HepG2 (cell line): ENCODE measurements around the gene SLC13A3. TPM values are rescaled to one million over a fixed set of nuclear protein-coding genes. Genes with fewer than 3 reads are reported as not detected.
A peak's percentile ranks its signal among the peaks of the same experiment; 100 is the strongest.

Experiments used
- BRD4 ChIP-seq: sonication (generic); formaldehyde crosslinking; IDR thresholded peaks from 2 replicates; pipeline ENCODE4 v1.4.0; 2020; ENCODE audit warnings: missing genetic modification reagents
- CCDC6 ChIP-seq: sonication (generic); formaldehyde crosslinking; IDR thresholded peaks from 2 replicates; pipeline ENCODE4 v1.8.1; 2022; ENCODE audit warnings: mild to moderate bottlenecking, missing genetic modification reagents, moderate library complexity
- EZH2 ChIP-seq: conservative IDR thresholded peaks from 2 replicates; pipeline ENCODE4 v1.6.1; 2012; ENCODE audit warnings: mild to moderate bottlenecking, low read depth, low read length, moderate library complexity
- GPN1 ChIP-seq: sonication (generic); formaldehyde crosslinking; IDR thresholded peaks from 2 replicates; pipeline ENCODE4 v1.5.1; 2020; ENCODE audit warnings: missing genetic modification reagents, borderline replicate concordance
- HDAC6 ChIP-seq: fragments of 200-600 bp; sonication (generic); IDR thresholded peaks from 2 replicates; pipeline ENCODE4 v1.7.0; 2017; ENCODE audit warnings: mild to moderate bottlenecking, antibody characterized with exemption, low read length, low read depth
- HNF1A ChIP-seq, 2 experiments: sonication (generic) in 1 of 2; formaldehyde crosslinking in 1 of 2; IDR thresholded peaks; 2 replicates each; pipeline versions ENCODE4 v1.4.0 to v1.6.1; 2016 to 2020; ENCODE audit warnings: borderline replicate concordance in 1 of 2, low read depth in 1 of 2, mild to moderate bottlenecking in 1 of 2, missing genetic modification reagents in 1 of 2
- KDM4B ChIP-seq: sonication (generic); formaldehyde crosslinking; IDR thresholded peaks from 2 replicates; pipeline ENCODE4 v1.4.0; 2020; ENCODE audit warnings: missing genetic modification reagents
- MAF1 ChIP-seq: sonication (generic); formaldehyde crosslinking; IDR thresholded peaks from 2 replicates; pipeline ENCODE4 v1.5.0; 2020; ENCODE audit warnings: missing genetic modification reagents, borderline replicate concordance
- MBNL3 ChIP-seq: fragments of 250-450 bp; sonication (Bioruptor Pico); conservative IDR thresholded peaks from 2 replicates; pipeline ENCODE4 v1.8.0; 2022; ENCODE audit warnings: mild to moderate bottlenecking, inconsistent platforms
- NFE2 ChIP-seq: sonication (generic); formaldehyde crosslinking; IDR thresholded peaks from 2 replicates; pipeline ENCODE4 v1.4.0; 2020; ENCODE audit warnings: missing genetic modification reagents
- SRY ChIP-seq: sonication (generic); formaldehyde crosslinking; IDR thresholded peaks from 2 replicates; pipeline ENCODE4 v1.8.0; 2022; ENCODE audit warnings: mild to moderate bottlenecking, missing genetic modification reagents
- TAF15 ChIP-seq: fragments of 200-400 bp; formaldehyde crosslinking; IDR thresholded peaks from one replicate; pipeline ENCODE4 v1.6.1; 2018; ENCODE audit warnings: mild to moderate bottlenecking, low read depth, low read length; ENCODE audit not compliant: poor library complexity, severe bottlenecking
- TBX3 ChIP-seq: fragments of 450-650 bp; IDR thresholded peaks from 2 replicates; pipeline ENCODE4 v1.6.1; 2017; ENCODE audit warnings: antibody characterized with exemption, mild to moderate bottlenecking, inconsistent platforms, borderline replicate concordance
- XBP1 ChIP-seq: sonication (generic); formaldehyde crosslinking; IDR thresholded peaks from 2 replicates; pipeline ENCODE4 v1.5.0; 2020; ENCODE audit warnings: missing genetic modification reagents
- ZBTB8A ChIP-seq: sonication (generic); formaldehyde crosslinking; IDR thresholded peaks from 2 replicates; pipeline ENCODE4 v1.4.0; 2020; ENCODE audit warnings: mild to moderate bottlenecking, low read depth, missing genetic modification reagents, borderline replicate concordance
- ZNF317 ChIP-seq: sonication (generic); formaldehyde crosslinking; IDR thresholded peaks from 2 replicates; pipeline ENCODE4 v1.5.0; 2020; ENCODE audit warnings: mild to moderate bottlenecking, missing genetic modification reagents
- ZNF598 ChIP-seq: sonication (generic); formaldehyde crosslinking; IDR thresholded peaks from 2 replicates; pipeline ENCODE4 v1.5.1; 2020; ENCODE audit warnings: mild to moderate bottlenecking, missing genetic modification reagents, borderline replicate concordance
- ZNF629 ChIP-seq: sonication (generic); formaldehyde crosslinking; conservative IDR thresholded peaks from 2 replicates; pipeline ENCODE4 v1.5.0; 2020; ENCODE audit warnings: missing genetic modification reagents
- ZNF710 ChIP-seq: sonication (generic); formaldehyde crosslinking; IDR thresholded peaks from 2 replicates; pipeline ENCODE4 v1.5.0; 2020; ENCODE audit warnings: mild to moderate bottlenecking, missing genetic modification reagents, borderline replicate concordance
- polyA plus RNA-seq, 8 experiments: library from polyadenylated mRNA; depleted of rRNA in 3 of 8; stranded (reverse) in 7 of 8; unstranded in 1 of 8; fragments of >200 nt; fragmentation: Illumina TruSeq in 4 of 8; extraction: Trizol in 4 of 8; gene quantifications; 2 replicates each; pipeline versions ENCODE4 v1.2.1 to v1.2.3, GENCODE V29; 2011 to 2016; ENCODE audit warnings: low read depth in 4 of 8, missing spikeins in 1 of 8, mixed read lengths in 1 of 8; ENCODE audit not compliant: insufficient read depth in 1 of 8
- total RNA-seq, 5 experiments: library from RNA; depleted of rRNA; stranded (reverse); fragments of >200 nt; fragmentation: Illumina TruSeq; extraction: Trizol; gene quantifications; 2 replicates each; pipeline ENCODE4 v1.2.3, GENCODE V29; 2016; ENCODE audit warnings: low read depth in 1 of 5
- TF ChIP-seq, protein P1 (sequence below): sonication (generic); formaldehyde crosslinking; IDR thresholded peaks from 2 replicates; pipeline ENCODE4 v1.8.0; 2022; ENCODE audit warnings: mild to moderate bottlenecking, missing genetic modification reagents, moderate library complexity
- TF ChIP-seq, protein P2 (sequence below): sonication (generic); formaldehyde crosslinking; IDR thresholded peaks from 2 replicates; pipeline ENCODE4 v1.4.0; 2020; ENCODE audit warnings: missing genetic modification reagents

The SLC13A3 gene
- total and polyA plus RNA-seq, 2 of the 13 experiments (the other 11 are each of a cell fraction or from before 2014, with no cell fraction given): 66.5 to 76.0 TPM

- no peak for TF ChIP-seq XBP1 (CRISPR knock-in tag)
- TF ChIP-seq, protein P1, sequence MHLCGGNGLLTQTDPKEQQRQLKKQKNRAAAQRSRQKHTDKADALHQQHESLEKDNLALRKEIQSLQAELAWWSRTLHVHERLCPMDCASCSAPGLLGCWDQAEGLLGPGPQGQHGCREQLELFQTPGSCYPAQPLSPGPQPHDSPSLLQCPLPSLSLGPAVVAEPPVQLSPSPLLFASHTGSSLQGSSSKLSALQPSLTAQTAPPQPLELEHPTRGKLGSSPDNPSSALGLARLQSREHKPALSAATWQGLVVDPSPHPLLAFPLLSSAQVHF: 0 out of 2 replicates have a peak, but pooled peaks have one; percentile 28
- no peak for TF ChIP-seq KDM4B (CRISPR knock-in tag)
- TF ChIP-seq SRY (CRISPR knock-in tag): 0 out of 2 replicates have a peak, but pooled peaks have one; percentile 70
- no peak for TF ChIP-seq MBNL3
- TF ChIP-seq ZNF629 (CRISPR knock-in tag): 0 out of 2 replicates have a peak, but pooled peaks have one; percentile 14
- no peak for TF ChIP-seq HNF1A (IDR thresholded peaks at IDR 0.05; ENCODE audit: low read depth)
- 0 out of 2 replicates have a peak, but pooled peaks have one; percentile 43 for TF ChIP-seq HNF1A (CRISPR knock-in tag; IDR thresholded peaks at IDR 0.05; ENCODE audit: borderline replicate concordance)
- TF ChIP-seq ZNF598: peak; percentile 20
- peak; percentile 63; the same call in 1 of the 2 replicates for TF ChIP-seq TBX3
- TF ChIP-seq HDAC6: no peak
- TF ChIP-seq BRD4: no peak
- no peak for TF ChIP-seq NFE2
- no peak for TF ChIP-seq ZBTB8A (CRISPR knock-in tag)
- TF ChIP-seq ZNF317 (CRISPR knock-in tag): 0 out of 2 replicates have a peak, but pooled peaks have one; percentile 19
- no peak for TF ChIP-seq TAF15
- TF ChIP-seq GPN1 (CRISPR knock-in tag): no peak
- peak; percentile 43; the same call in 1 of the 2 replicates for TF ChIP-seq CCDC6 (CRISPR knock-in tag)
- TF ChIP-seq MAF1 (CRISPR knock-in tag): no peak
- TF ChIP-seq, protein P2, sequence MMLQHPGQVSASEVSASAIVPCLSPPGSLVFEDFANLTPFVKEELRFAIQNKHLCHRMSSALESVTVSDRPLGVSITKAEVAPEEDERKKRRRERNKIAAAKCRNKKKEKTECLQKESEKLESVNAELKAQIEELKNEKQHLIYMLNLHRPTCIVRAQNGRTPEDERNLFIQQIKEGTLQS: no peak
- no peak for TF ChIP-seq EZH2
- peak; percentile 58; the same call in 1 of the 2 replicates for TF ChIP-seq ZNF710 (CRISPR knock-in tag)
These were observed 88.7 kb downstream of the SLC13A3 start (continued) for GRCh38 chr20:46562373-46563169.
